Tibial nerve (tissue), 4 donors: ENCODE data around the gene ARID5B. TPM values are rescaled to one million over a fixed set of nuclear protein-coding genes. Genes with fewer than 3 reads are reported as not detected.

Experiments used
- DNase-seq, 2 donors: peaks; one replicate each; pipeline ENCODE4 v3.0.0-alpha.2; 2019; ENCODE audit warnings: low spot score in 2 of 2
- H3K27ac ChIP-seq, 4 donors: fragments of 200-600 bp; sonication (generic) in 3 of 4; one replicate each; pipeline ENCODE4 v1.5.1; 2017 to 2019; ENCODE audit warnings: mild to moderate bottlenecking in 1 of 4
- H3K27me3 ChIP-seq, 2 donors: fragments of 200-600 bp; sonication (generic) in 1 of 2; one replicate each; pipeline versions ENCODE4 v1.5.1 to v1.6.0; 2017 to 2019
- H3K36me3 ChIP-seq, 3 donors: fragments of 200-600 bp; sonication (generic); one replicate each; pipeline ENCODE4 v1.5.1; 2018 to 2019
- H3K4me1 ChIP-seq, 4 donors: fragments of 200-600 bp; sonication (generic) in 3 of 4; one replicate each; pipeline ENCODE4 v1.5.1; 2017 to 2019
- H3K4me3 ChIP-seq, 4 donors: fragments of 200-600 bp; sonication (generic) in 3 of 4; one replicate each; pipeline ENCODE4 v1.5.1; 2017 to 2019; ENCODE audit warnings: mild to moderate bottlenecking in 1 of 4, moderate library complexity in 1 of 4
- H3K9me3 ChIP-seq, 4 donors: fragments of 200-600 bp; sonication (generic) in 3 of 4; one replicate each; pipeline ENCODE4 v1.5.1; 2017 to 2019
- EP300 ChIP-seq, 2 donors: sonication (generic); formaldehyde crosslinking; IDR thresholded peaks; one replicate each; pipeline ENCODE4 v1.6.1; 2017; ENCODE audit warnings: antibody characterized with exemption in 2 of 2, mild to moderate bottlenecking in 1 of 2
- POLR2A ChIP-seq, 2 donors: fragments of 450-650 bp; IDR thresholded peaks; one replicate each; pipeline ENCODE4 v1.6.1; 2017; ENCODE audit warnings: antibody characterized with exemption in 2 of 2, mild to moderate bottlenecking in 2 of 2, moderate library complexity in 2 of 2
- WGBS, 2 donors: methylation state at CpG; one replicate each; pipeline ENCODE4 v1.1.5; 2018; 5-methylcytosine and 5-hydroxymethylcytosine counted together
- total RNA-seq, 4 donors: library from RNA; depleted of rRNA; stranded (reverse); fragments of >200 nt; gene quantifications; one replicate each; pipeline ENCODE4 v1.1.0, GENCODE V29; 2016
- TF ChIP-seq, protein P1 (sequence below), 5 experiments: fragments of 200-600 bp in 3 of 5; fragments of 450-650 bp in 2 of 5; sonication (generic) in 3 of 5; IDR thresholded peaks; one replicate each; pipeline ENCODE4 v1.5.1; 2016 to 2019; ENCODE audit warnings: antibody characterized with exemption in 5 of 5, mild to moderate bottlenecking in 3 of 5, moderate library complexity in 2 of 5

Gene ARID5B
- total RNA-seq, 4 donors from 2014 or later: 47.4 to 82.2 (median 62.6) TPM

DNA sequence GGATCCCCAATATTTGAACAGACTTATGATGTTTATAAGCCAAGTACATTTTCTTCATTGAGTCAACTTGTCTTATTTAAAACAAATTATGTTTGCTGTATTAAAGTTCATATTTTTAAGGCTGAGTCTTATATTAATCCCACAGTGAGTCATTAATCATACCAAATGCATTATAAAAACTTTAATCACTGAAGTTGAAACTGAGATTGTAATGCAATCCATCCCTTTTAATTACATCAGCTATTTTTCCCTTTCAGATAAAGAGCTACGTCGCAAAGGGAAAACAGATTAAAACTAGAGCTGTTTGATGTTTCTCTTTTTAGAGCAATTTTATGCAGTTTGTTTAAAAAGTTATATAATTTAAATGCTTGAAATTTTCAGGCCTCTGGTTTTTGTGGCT is 183.0 kb downstream of the ARID5B start:
- Histone ChIP-seq H3K4me3 (no peak overlapping the region), H3K9me3 (no peaks in the 10 kb centered on the region), H3K36me3 (peaks cover 0 to 44% (median 4%) of the 10 kb centered on the region in 3 donors), H3K4me1 (peaks cover 5 to 77% (median 49%) of the 10 kb centered on the region in 4 donors), H3K27ac (peak overlapping the region in 3 of 4 donors; percentile 70 to 85 (median 85)), H3K27me3 (no peaks in the 10 kb centered on the region)
- no peak for DNase-seq
- no peak for TF ChIP-seq EP300 (IDR thresholded peaks at IDR 0.05)
- TF ChIP-seq, protein P1, sequence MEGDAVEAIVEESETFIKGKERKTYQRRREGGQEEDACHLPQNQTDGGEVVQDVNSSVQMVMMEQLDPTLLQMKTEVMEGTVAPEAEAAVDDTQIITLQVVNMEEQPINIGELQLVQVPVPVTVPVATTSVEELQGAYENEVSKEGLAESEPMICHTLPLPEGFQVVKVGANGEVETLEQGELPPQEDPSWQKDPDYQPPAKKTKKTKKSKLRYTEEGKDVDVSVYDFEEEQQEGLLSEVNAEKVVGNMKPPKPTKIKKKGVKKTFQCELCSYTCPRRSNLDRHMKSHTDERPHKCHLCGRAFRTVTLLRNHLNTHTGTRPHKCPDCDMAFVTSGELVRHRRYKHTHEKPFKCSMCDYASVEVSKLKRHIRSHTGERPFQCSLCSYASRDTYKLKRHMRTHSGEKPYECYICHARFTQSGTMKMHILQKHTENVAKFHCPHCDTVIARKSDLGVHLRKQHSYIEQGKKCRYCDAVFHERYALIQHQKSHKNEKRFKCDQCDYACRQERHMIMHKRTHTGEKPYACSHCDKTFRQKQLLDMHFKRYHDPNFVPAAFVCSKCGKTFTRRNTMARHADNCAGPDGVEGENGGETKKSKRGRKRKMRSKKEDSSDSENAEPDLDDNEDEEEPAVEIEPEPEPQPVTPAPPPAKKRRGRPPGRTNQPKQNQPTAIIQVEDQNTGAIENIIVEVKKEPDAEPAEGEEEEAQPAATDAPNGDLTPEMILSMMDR (IDR thresholded peaks at IDR 0.05): no peak
- TF ChIP-seq POLR2A (IDR thresholded peaks at IDR 0.05): no peak
- 56 to 57% methylated on average over 2 of the region's 2 CpGs for WGBS, 2 donors

DNA sequence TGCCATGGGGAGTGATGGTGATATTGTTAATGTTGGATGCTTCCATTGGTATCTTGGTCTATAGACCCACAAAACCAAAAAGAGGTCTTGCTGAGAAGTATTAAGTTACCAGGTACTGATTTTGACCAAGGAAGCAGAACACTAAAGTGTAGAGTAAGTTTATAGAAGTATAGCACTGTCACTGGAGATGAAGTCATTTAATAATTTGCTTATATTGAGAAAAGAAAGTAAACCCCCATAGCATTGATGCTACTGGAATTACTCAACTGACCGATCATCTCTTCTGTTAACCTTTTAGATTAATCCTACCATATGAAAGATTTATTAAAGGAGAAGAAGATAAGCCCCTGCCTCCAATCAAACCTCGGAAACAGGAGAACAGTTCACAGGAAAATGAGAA is 183.9 kb downstream of the ARID5B start:
- no peak overlapping the region for H3K4me3 ChIP-seq
- peak overlapping the region in 2 of 4 donors; percentile 19 to 85 for H3K27ac ChIP-seq
- WGBS, 2 donors: 93 to 95% methylated on average over 2 of the region's 2 CpGs
- DNase-seq: no peak
- H3K27me3 ChIP-seq: no peaks in the 10 kb centered on the region
- peaks cover 0 to 48% (median 4%) of the 10 kb centered on the region in 3 donors for H3K36me3 ChIP-seq
- no peaks in the 10 kb centered on the region for H3K9me3 ChIP-seq
- TF ChIP-seq EP300 (IDR thresholded peaks at IDR 0.05): no peak
- no peak for TF ChIP-seq POLR2A (IDR thresholded peaks at IDR 0.05)
- TF ChIP-seq, protein P1 (IDR thresholded peaks at IDR 0.05): no peak
- H3K4me1 ChIP-seq: peaks cover 5 to 68% (median 42%) of the 10 kb centered on the region in 4 donors

DNA sequence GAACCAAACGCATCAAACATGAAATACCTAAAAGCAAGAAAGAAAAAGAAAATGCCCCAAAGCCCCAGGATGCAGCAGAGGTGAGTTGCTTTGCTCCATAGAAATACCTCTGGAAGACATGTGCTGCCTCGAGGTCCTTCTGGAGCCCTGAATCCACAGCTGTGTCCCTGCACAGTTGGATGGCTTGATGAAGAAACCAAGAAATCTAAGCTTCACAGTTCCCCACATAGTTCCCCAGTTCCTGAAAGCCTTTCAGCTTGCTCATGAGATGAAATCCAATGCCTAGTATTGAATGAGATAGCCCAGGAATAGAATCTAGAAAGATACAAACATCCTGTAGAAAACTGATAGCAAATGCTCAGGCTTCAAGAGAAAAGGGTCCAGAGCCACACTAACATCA is 184.3 kb downstream of the ARID5B start:
- 94 to 95% methylated on average over 2 of the region's 2 CpGs for WGBS, 2 donors
- peaks cover 5 to 64% (median 38%) of the 10 kb centered on the region in 4 donors for H3K4me1 ChIP-seq
- H3K9me3 ChIP-seq: no peaks in the 10 kb centered on the region
- H3K27me3 ChIP-seq: no peaks in the 10 kb centered on the region
- DNase-seq: no peak
- peaks cover under 1 to 52% (median 4%) of the 10 kb centered on the region in 3 donors for H3K36me3 ChIP-seq
- no peak for TF ChIP-seq EP300 (IDR thresholded peaks at IDR 0.05)
- TF ChIP-seq, protein P1 (IDR thresholded peaks at IDR 0.05): no peak
- TF ChIP-seq POLR2A (IDR thresholded peaks at IDR 0.05): no peak
- H3K27ac ChIP-seq: peak overlapping the region in 1 of 4 donors; percentile 85
- no peak overlapping the region for H3K4me3 ChIP-seq

DNA sequence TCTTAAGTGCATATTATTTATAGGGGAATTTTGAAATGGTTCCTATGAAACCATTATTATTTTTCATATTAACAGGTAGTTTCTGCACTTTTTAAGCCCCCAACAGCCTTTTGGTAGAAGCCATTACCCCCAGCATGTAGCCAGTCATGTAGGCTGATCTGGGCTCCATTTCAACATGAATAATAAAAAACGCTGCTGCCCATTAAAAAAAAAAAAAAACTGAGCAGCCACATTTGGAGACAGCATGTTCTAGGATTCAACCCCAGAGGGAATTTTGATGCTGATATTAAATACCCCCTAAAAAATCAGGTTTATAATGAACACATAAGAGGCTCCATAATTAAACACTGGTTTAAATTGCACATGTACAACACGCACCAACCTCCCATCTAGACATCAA is 185.8 kb downstream of the ARID5B start:
- Histone ChIP-seq H3K4me1 (peaks cover 0 to 54% (median 22%) of the 10 kb centered on the region in 4 donors), H3K27ac (no peak overlapping the region), H3K27me3 (no peaks in the 10 kb centered on the region), H3K4me3 (no peak overlapping the region), H3K36me3 (peaks cover 2 to 67% (median 4%) of the 10 kb centered on the region in 3 donors), H3K9me3 (no peaks in the 10 kb centered on the region)
- TF ChIP-seq POLR2A (IDR thresholded peaks at IDR 0.05): no peak
- TF ChIP-seq EP300 (IDR thresholded peaks at IDR 0.05): no peak
- TF ChIP-seq, protein P1 (IDR thresholded peaks at IDR 0.05): no peak
- DNase-seq: no peak
- 66 to 74% methylated on average over 2 of the region's 2 CpGs for whole genome bisulfite sequencing, 2 donors

DNA sequence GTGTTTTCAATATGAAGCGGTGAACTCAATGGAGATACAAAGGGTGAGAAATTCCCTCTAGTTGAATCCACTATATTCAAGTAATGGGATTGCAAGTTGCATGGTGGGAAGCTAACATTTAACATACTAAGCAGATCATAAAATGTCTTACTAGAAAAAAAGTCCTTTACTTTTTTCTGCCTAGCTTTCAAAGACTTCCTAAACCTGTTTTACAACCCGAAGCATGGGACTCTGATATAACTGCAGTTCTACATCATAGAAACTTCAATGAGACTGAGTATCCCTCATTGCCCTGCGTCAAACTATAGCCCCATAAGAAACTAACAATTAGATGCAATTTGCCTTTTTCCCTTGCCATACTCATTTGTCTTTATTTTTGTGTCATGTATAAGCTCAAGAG is 187.3 kb downstream of the ARID5B start:
- Histone ChIP-seq H3K4me1 (peaks cover 0 to 52% (median 12%) of the 10 kb centered on the region in 4 donors), H3K27me3 (no peaks in the 10 kb centered on the region), H3K4me3 (no peak overlapping the region), H3K36me3 (peaks cover 4 to 77% (median 4%) of the 10 kb centered on the region in 3 donors), H3K27ac (no peak overlapping the region), H3K9me3 (no peaks in the 10 kb centered on the region)
- TF ChIP-seq, protein P1 (IDR thresholded peaks at IDR 0.05): no peak
- TF ChIP-seq POLR2A (IDR thresholded peaks at IDR 0.05): no peak
- no peak for TF ChIP-seq EP300 (IDR thresholded peaks at IDR 0.05)
- WGBS, 2 donors: 95 to 98% methylated on average over 3 of the region's 3 CpGs
- no peak for DNase-seq
